IMR-90 (cell line): ENCODE measurements around the gene ZSCAN9. TPM values are rescaled to one million over a fixed set of nuclear protein-coding genes. Genes with fewer than 3 reads are reported as not detected.
A peak's percentile ranks its signal among the peaks of the same experiment; 100 is the strongest.

Source experiments
- ATAC-seq: fragments of 200-7000 bp; cut with Tn5 transposase; 2 replicates; pipeline ENCODE4 v1.9.1; 2020; ENCODE audit warnings: low read depth, mild to moderate bottlenecking, moderate library complexity
- BruUV-seq: library from RNA; stranded (reverse); fragments of 400-500 nt; replicated peaks from 2 replicates; lab custom pipeline; 2021; lab: Mats Ljungman, UMichigan
- CTCF ChIA-PET: fragments of 300-600 bp; formaldehyde crosslinking; extraction: SDS; loops from one replicate; lab custom pipeline; 2021; ENCODE audit warnings: antibody characterized with exemption; lab: Yijun Ruan, JAX
- POLR2A ChIA-PET: fragments of 300-600 bp; sonication (Branson Sonifier 250); formaldehyde crosslinking; loops from one replicate; lab custom pipeline; 2022; ENCODE audit warnings: antibody characterized with exemption; ENCODE audit not compliant: unreplicated experiment; lab: Charles Lee
- DNase-seq: peaks from one replicate; pipeline ENCODE4 v3.0.0; 2013
- H2AFZ ChIP-seq: replicated peaks from 2 replicates; pipeline ENCODE3; 2013; ENCODE audit warnings: low read length, mild to moderate bottlenecking; ENCODE audit not compliant: poor library complexity
- H2AK5ac ChIP-seq: 2 replicates; pipeline ENCODE4 v1.6.1; 2013; ENCODE audit warnings: low read depth, low read length, inconsistent platforms
- H2AK9ac ChIP-seq: replicated peaks from 2 replicates; pipeline ENCODE3; 2013; ENCODE audit warnings: mild to moderate bottlenecking, low read depth, low read length, moderate library complexity; ENCODE audit not compliant: poor library complexity
- H2BK120ac ChIP-seq: 2 replicates; pipeline ENCODE4 v1.6.1; 2013; ENCODE audit warnings: low read depth, low read length, inconsistent platforms
- H2BK15ac ChIP-seq: 3 replicates; pipeline ENCODE4 v1.6.1; 2013; ENCODE audit warnings: low read depth, low read length, inconsistent platforms
- H2BK20ac ChIP-seq: 2 replicates; pipeline ENCODE4 v1.6.1; 2013; ENCODE audit warnings: low read depth, mild to moderate bottlenecking, inconsistent platforms, low read length, moderate library complexity
- H2BK5ac ChIP-seq: 2 replicates; pipeline ENCODE4 v1.6.1; 2013; ENCODE audit warnings: mild to moderate bottlenecking, low read depth, low read length, inconsistent platforms; ENCODE audit not compliant: poor library complexity, severe bottlenecking
- H3K14ac ChIP-seq: replicated peaks from 2 replicates; pipeline ENCODE4 v1.6.1; 2013; ENCODE audit warnings: low read depth, low read length, inconsistent platforms
- H3K18ac ChIP-seq: 2 replicates; pipeline ENCODE4 v1.6.1; 2013; ENCODE audit warnings: low read depth, low read length, control low read depth
- H3K23ac ChIP-seq: 2 replicates; pipeline ENCODE4 v1.6.1; 2013; ENCODE audit warnings: low read depth, low read length, inconsistent platforms
- H3K27ac ChIP-seq: 2 replicates; pipeline ENCODE4 v1.5.1; 2013; ENCODE audit warnings: mild to moderate bottlenecking, control low read depth, low read length; ENCODE audit not compliant: insufficient read depth
- H3K27me3 ChIP-seq: 2 replicates; pipeline ENCODE4 v1.6.1; 2013; ENCODE audit warnings: low read length; ENCODE audit not compliant: control insufficient read depth, insufficient read depth
- H3K36me3 ChIP-seq: 2 replicates; pipeline ENCODE4 v1.6.1; 2013; ENCODE audit warnings: low read length, mixed read lengths; ENCODE audit not compliant: control insufficient read depth, insufficient read depth
- H3K4ac ChIP-seq: 2 replicates; pipeline ENCODE4 v1.6.1; 2013; ENCODE audit warnings: low read depth, low read length, inconsistent platforms
- H3K4me1 ChIP-seq: 2 replicates; pipeline ENCODE4 v1.6.1; 2013; ENCODE audit warnings: low read length, mixed read lengths; ENCODE audit not compliant: control insufficient read depth, insufficient read depth
- H3K4me2 ChIP-seq: 2 replicates; pipeline ENCODE4 v1.6.1; 2013; ENCODE audit warnings: low read depth, mild to moderate bottlenecking, control low read depth, low read length, moderate library complexity
- H3K4me3 ChIP-seq: 2 replicates; pipeline ENCODE4 v1.5.1; 2013; ENCODE audit warnings: low read depth, mild to moderate bottlenecking, control low read depth, low read length, moderate library complexity; ENCODE audit not compliant: insufficient read depth
- H3K56ac ChIP-seq: 2 replicates; pipeline ENCODE4 v1.6.1; 2013; ENCODE audit warnings: low read length, inconsistent platforms; ENCODE audit not compliant: insufficient read depth; ENCODE audit errors: extremely low read depth
- H3K79me1 ChIP-seq, 2 experiments: 2 replicates each; pipeline ENCODE4 v1.6.1; 2013; ENCODE audit warnings: low read length in 2 of 2, inconsistent platforms in 1 of 2, low read depth in 1 of 2
- H3K9ac ChIP-seq: 2 replicates; pipeline ENCODE4 v1.6.1; 2013; ENCODE audit warnings: low read depth, low read length, control low read depth
- H3K9me1 ChIP-seq: 2 replicates; pipeline ENCODE4 v1.6.1; 2013; ENCODE audit warnings: low read length, inconsistent platforms; ENCODE audit not compliant: insufficient read depth
- H3K9me3 ChIP-seq: 2 replicates; pipeline ENCODE4 v1.6.1; 2013; ENCODE audit warnings: low read length; ENCODE audit not compliant: control insufficient read depth, insufficient read depth
- H4K20me1 ChIP-seq: 2 replicates; pipeline ENCODE4 v1.6.1; 2013; ENCODE audit warnings: low read length, inconsistent platforms; ENCODE audit not compliant: insufficient read depth
- H4K5ac ChIP-seq: 2 replicates; pipeline ENCODE4 v1.6.1; 2013; ENCODE audit warnings: mild to moderate bottlenecking, low read depth, low read length, control low read depth
- H4K8ac ChIP-seq, 2 experiments: 2 replicates each; pipeline ENCODE4 v1.6.1; 2013; ENCODE audit warnings: low read depth in 2 of 2, low read length in 2 of 2, control low read depth in 1 of 2, inconsistent platforms in 1 of 2
- H4K91ac ChIP-seq: 2 replicates; pipeline ENCODE4 v1.6.1; 2013; ENCODE audit warnings: low read depth, low read length, inconsistent platforms; ENCODE audit not compliant: insufficient read depth
- MAFK ChIP-seq: IDR thresholded peaks from 2 replicates; pipeline ENCODE4 v1.6.1; 2012; ENCODE audit warnings: low read depth, low read length, improper control_type of control experiment
- MAZ ChIP-seq: IDR thresholded peaks from 2 replicates; pipeline ENCODE4 v1.6.1; 2012; ENCODE audit warnings: low read depth, mild to moderate bottlenecking, low read length, improper control_type of control experiment, moderate library complexity, borderline replicate concordance
- POLR2A ChIP-seq: IDR thresholded peaks from 2 replicates; pipeline ENCODE4 v1.6.1; 2012; ENCODE audit warnings: mild to moderate bottlenecking, low read depth, low read length
- WGBS, 2 experiments: methylation state at CpG; one replicate each; pipeline versions ENCODE4 v1.1.5 to v1.1.7; 2013; ENCODE audit warnings: missing lambda C conversion rate in 2 of 2; ENCODE audit not compliant: insufficient read length in 1 of 2; ENCODE audit errors: extremely low coverage in 2 of 2; 5-methylcytosine and 5-hydroxymethylcytosine counted together
- dilution Hi-C: fragments of 300-500 bp; cut with HindIII; formaldehyde crosslinking; loops from one replicate; pipeline ENCODE4 v1.14.3; 2018; ENCODE audit warnings: low sequenced_read_pairs; ENCODE audit not compliant: unreplicated experiment
- in situ Hi-C: fragments of 300-500 bp; cut with MboI; formaldehyde crosslinking; loops from 3 replicates; pipeline ENCODE4 v1.14.3; 2019; ENCODE audit warnings: low sequenced_read_pairs, inconsistent platforms, mixed read lengths
- intact Hi-C: fragments of 100-400 bp; cut with micrococcal nuclease; formaldehyde crosslinking; loops from 2 replicates; pipeline ENCODE4 v1.10.0; 2022
- polyA plus RNA-seq, 3 experiments: library from polyadenylated mRNA; depleted of rRNA; stranded (reverse); fragments of >200 nt; gene quantifications; 2 replicates each; pipeline ENCODE4 v1.2.3, GENCODE V29; 2012; ENCODE audit warnings: low replicate concordance in 1 of 3
- total RNA-seq: library from RNA; depleted of rRNA; stranded (reverse); fragments of >200 nt; gene quantifications from 2 replicates; pipeline ENCODE4 v1.2.3, GENCODE V29; 2012

ZSCAN9 gene
- total and polyA plus RNA-seq, 2 of the 4 experiments (the other 2 are of a cell fraction), result 13.7 to 17.7 TPM

DNA sequence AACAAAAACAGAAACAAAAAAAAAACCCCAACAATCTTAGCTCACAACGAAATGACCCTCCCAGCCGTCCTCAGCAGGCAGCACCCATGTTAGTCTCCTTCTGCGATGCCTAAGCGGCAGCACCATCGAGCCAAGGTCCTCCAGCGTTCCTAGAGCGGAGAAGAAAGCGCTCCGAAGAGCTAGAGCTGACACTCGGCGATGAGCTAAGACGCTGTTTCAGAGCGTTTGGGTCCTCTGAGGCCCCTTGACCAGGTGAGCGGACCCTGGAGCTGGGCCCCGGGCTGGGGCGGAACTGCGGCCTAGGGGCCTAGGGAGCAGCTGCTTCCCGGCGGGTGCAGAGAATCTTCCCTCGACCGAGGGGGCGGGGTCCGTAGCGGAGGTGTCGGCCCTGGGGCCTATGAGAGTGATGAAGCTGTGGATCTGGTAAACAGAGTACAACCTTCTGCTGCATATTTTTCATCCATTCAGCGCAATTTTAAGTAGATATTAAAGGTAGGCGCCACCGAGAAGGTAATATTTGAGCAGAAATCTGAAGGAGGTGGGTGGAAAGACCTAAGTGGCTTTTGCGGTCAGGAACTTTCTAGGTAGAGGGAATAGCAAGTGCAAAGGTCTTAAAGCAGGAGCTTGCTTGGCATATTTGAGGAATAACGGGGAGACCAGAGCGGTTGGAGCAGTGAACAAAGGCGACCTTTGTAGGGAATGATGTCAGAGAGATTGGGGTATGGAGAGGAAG is 42.1 kb downstream of the ZSCAN9 start, which contains the start of gene ZSCAN26:
ZSCAN26 (plus strand) TSS at position 182 of the 733 bp plus-strand sequence. CDS start 4,777 bp downstream, outside the sequence.
- no peak within 1 kb of the TSS; the same call in 1 of the 2 replicates for H2BK20ac ChIP-seq
- CTCF ChIA-PET, result interaction anchor here (0.6 to 1.8 kb wide), 3 partner anchors 89 to 1471 kb away, joined by 3 to 11 read pairs (median 3); no protein-coding TSS in a partner anchor
- no peaks in the 10 kb centered on the region for H4K20me1 ChIP-seq
- intact Hi-C loops (loop anchor here (1.0 to 5.0 kb wide), 3 partner anchors 15 to 130 kb away; partner anchors contain the start of genes ZKSCAN4 and ZSCAN31), dilution Hi-C loops (no loop called here), in situ Hi-C loops (no loop called here)
- POLR2A ChIA-PET, result interaction anchor here (0.9 to 1.5 kb wide), 3 partner anchors 15 to 131 kb away, joined by 3 to 6 read pairs (median 6); partner anchors contain the start of gene ZKSCAN4
- H3K79me1 ChIP-seq, result peaks cover 10 to 30% of the 10 kb centered on the region in 2 experiments
- H2BK5ac ChIP-seq, result peak within 1 kb of the TSS; percentile 85
- BruUV-seq, result no TSS peak
- peak within 1 kb of the TSS; percentile 59 for H2BK120ac ChIP-seq
- peak within 1 kb of the TSS; percentile 92 for H3K9ac ChIP-seq
- 0 out of 3 replicates have a peak within 1 kb of the TSS, but pooled peaks have one; percentile 12 for H2BK15ac ChIP-seq
- peaks cover 5% of the 10 kb centered on the region; the same call in 1 of the 2 replicates for H3K36me3 ChIP-seq
- peak within 1 kb of the TSS; percentile 83 for H3K23ac ChIP-seq
- ATAC-seq, result peak; percentile 92
- H4K91ac ChIP-seq, result peak within 1 kb of the TSS; percentile 87
- 0 out of 2 replicates have a peak within 1 kb of the TSS, but pooled peaks have one; percentile 41 for H2AK5ac ChIP-seq
- peak; percentile 89 for DNase-seq
- H2AFZ ChIP-seq, result peak within 1 kb of the TSS; percentile 92
- H3K4me2 ChIP-seq, result peak within 1 kb of the TSS; percentile 99
- no peaks in the 10 kb centered on the region for H3K9me3 ChIP-seq
- peak within 1 kb of the TSS; percentile 95 for H3K27ac ChIP-seq
- H3K4me3 ChIP-seq, result peak within 1 kb of the TSS; percentile 72
- H3K27me3 ChIP-seq, result no peaks in the 10 kb centered on the region
- peak within 1 kb of the TSS; percentile 86 for H3K14ac ChIP-seq
- TF ChIP-seq MAFK, result no peak
- peak; percentile 59; the same call in 1 of the 2 replicates for TF ChIP-seq MAZ
- peak; percentile 59; the same call in 1 of the 2 replicates for TF ChIP-seq POLR2A
- H4K8ac ChIP-seq, result peak within 1 kb of the TSS; percentile 60 to 85
- H3K56ac ChIP-seq, result peak within 1 kb of the TSS; percentile 80
- H4K5ac ChIP-seq, result peak within 1 kb of the TSS; percentile 86
- H3K4me1 ChIP-seq, result no peaks in the 10 kb centered on the region
- H3K18ac ChIP-seq, result peak within 1 kb of the TSS; percentile 80
- peaks cover 3% of the 10 kb centered on the region for H3K9me1 ChIP-seq
- 0% methylated on average over 10 of the region's 32 CpGs; no CpG with 5 or more reads in 1 of the 2 experiments for WGBS, 2 experiments
- peak within 1 kb of the TSS; percentile 84 for H3K4ac ChIP-seq
- peak within 1 kb of the TSS; percentile 49 for H2AK9ac ChIP-seq
